SH-SY5Y (cell line): ENCODE results near the gene CADM3.

Experiments
- GATA2 ChIP-seq: IDR thresholded peaks from 2 replicates; pipeline ENCODE4 v1.6.1; 2011; ENCODE audit warnings: mild to moderate bottlenecking, low read depth, low read length
- GATA3 ChIP-seq: IDR thresholded peaks from 2 replicates; pipeline ENCODE4 v1.6.1; 2011; ENCODE audit warnings: low read depth, mild to moderate bottlenecking, low read length, moderate library complexity

DNA sequence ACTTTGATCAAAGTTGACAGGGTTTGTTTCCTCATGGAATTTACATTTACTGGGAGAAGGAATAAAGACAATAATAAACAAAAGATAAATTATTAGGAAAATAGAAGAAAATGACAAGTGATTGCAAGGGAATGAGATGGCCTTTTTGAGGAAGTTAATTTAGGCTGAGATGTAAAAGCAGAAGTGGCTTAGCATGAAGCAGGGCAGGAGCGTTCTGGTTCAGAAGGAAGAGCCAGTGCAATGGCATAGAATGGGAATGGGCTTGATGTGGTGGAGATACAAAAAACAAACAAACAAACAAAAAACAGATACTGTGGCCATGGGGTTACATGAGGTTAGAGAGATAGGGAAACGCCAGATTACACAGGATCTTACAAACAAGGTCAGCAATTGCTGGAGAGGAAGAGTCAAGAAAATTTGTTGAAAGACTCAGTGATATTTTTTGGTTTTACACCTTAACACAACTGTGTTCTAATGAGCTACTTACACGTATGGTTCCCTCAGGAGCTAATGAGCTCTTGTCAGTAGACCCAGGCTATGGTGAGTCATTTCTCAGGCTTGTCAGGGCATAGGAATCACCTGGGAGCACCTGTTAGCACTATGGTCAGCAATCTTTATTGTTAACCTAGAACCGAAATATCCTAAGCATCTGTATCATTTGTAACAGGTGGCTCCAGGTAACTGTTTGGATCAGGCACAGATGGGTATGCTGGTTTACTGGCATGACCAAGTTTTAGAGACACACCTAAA is 8.7 kb upstream of the CADM3 start:
- TF ChIP-seq GATA3 (no peak), GATA2 (no peak)
